Ishikawa (cell line): Measurements from ENCODE around the gene LIPI.

Experiments used
- CEBPB ChIP-seq: IDR thresholded peaks from 2 replicates; pipeline ENCODE4 v1.6.1; 2012
- EGR1 ChIP-seq: IDR thresholded peaks from 2 replicates; pipeline ENCODE4 v1.6.1; 2012
- EP300 ChIP-seq: IDR thresholded peaks from 2 replicates; pipeline ENCODE4 v1.6.1; 2012; ENCODE audit warnings: borderline replicate concordance
- FOXM1 ChIP-seq: IDR thresholded peaks from 2 replicates; pipeline ENCODE4 v1.6.1; 2012; ENCODE audit warnings: low read depth, borderline replicate concordance
- MAX ChIP-seq: IDR thresholded peaks from 2 replicates; pipeline ENCODE4 v1.6.1; 2012
- NFIC ChIP-seq: IDR thresholded peaks from 2 replicates; pipeline ENCODE4 v1.6.1; 2012
- RAD21 ChIP-seq: IDR thresholded peaks from 2 replicates; pipeline ENCODE4 v1.6.1; 2012; ENCODE audit warnings: low read depth
- TCF12 ChIP-seq: IDR thresholded peaks from 2 replicates; pipeline ENCODE4 v1.6.1; 2012; ENCODE audit warnings: low read depth
- USF1 ChIP-seq: IDR thresholded peaks from 2 replicates; pipeline ENCODE4 v1.6.1; 2012
- YY1 ChIP-seq: IDR thresholded peaks from 2 replicates; pipeline ENCODE4 v1.6.1; 2012; ENCODE audit warnings: low read depth
- ZBTB7A ChIP-seq: IDR thresholded peaks from 2 replicates; pipeline ENCODE4 v1.6.1; 2012; ENCODE audit warnings: low read depth
- TF ChIP-seq, protein P1 (sequence below): IDR thresholded peaks from 2 replicates; pipeline ENCODE4 v1.6.1; 2012; ENCODE audit warnings: low read depth, mild to moderate bottlenecking

DNA sequence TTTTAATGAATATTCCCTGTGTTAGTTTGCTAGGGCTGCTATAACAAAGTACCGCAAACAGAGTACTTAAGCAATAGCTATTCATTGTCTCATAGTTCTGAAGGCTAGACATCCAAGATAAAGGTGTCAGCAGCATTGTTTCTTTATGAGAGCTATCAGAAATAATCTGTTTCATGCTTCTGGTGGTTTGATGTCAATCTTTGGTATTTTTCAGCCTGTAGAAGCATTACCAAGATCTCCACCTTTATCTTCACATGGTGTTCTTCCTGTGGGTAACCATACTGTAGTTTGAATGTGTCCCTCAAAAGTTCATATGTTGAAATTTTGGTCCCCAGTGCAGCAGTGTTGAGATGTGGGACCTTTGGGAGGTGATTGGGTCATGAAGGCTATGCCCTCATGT lies 12.6 kb upstream of the LIPI start:
- TF ChIP-seq EGR1, result no peak
- no peak for TF ChIP-seq USF1
- no peak for TF ChIP-seq EP300
- no peak for TF ChIP-seq CEBPB
- no peak for TF ChIP-seq YY1
- TF ChIP-seq TCF12, result no peak
- no peak for TF ChIP-seq MAX
- no peak for TF ChIP-seq RAD21
- TF ChIP-seq FOXM1, result no peak
- TF ChIP-seq, protein P1, sequence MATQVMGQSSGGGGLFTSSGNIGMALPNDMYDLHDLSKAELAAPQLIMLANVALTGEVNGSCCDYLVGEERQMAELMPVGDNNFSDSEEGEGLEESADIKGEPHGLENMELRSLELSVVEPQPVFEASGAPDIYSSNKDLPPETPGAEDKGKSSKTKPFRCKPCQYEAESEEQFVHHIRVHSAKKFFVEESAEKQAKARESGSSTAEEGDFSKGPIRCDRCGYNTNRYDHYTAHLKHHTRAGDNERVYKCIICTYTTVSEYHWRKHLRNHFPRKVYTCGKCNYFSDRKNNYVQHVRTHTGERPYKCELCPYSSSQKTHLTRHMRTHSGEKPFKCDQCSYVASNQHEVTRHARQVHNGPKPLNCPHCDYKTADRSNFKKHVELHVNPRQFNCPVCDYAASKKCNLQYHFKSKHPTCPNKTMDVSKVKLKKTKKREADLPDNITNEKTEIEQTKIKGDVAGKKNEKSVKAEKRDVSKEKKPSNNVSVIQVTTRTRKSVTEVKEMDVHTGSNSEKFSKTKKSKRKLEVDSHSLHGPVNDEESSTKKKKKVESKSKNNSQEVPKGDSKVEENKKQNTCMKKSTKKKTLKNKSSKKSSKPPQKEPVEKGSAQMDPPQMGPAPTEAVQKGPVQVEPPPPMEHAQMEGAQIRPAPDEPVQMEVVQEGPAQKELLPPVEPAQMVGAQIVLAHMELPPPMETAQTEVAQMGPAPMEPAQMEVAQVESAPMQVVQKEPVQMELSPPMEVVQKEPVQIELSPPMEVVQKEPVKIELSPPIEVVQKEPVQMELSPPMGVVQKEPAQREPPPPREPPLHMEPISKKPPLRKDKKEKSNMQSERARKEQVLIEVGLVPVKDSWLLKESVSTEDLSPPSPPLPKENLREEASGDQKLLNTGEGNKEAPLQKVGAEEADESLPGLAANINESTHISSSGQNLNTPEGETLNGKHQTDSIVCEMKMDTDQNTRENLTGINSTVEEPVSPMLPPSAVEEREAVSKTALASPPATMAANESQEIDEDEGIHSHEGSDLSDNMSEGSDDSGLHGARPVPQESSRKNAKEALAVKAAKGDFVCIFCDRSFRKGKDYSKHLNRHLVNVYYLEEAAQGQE, result no peak
- TF ChIP-seq NFIC, result no peak
- no peak for TF ChIP-seq ZBTB7A
